HG02840 (cell line): ENCODE results near the gene LCN9.
"Not testable (repeated sequence)": the region's sequence is repeated elsewhere in the genome, so short reads cannot be mapped to it uniquely, and the experiment has no call there.

Experiments
- ATAC-seq: cut with Tn5 transposase; IDR thresholded peaks from one replicate; pipeline ENCODE4 v1.9.1; 2021; ENCODE audit warnings: mild to moderate bottlenecking, moderate library complexity, moderate number of reproducible peaks; ENCODE audit not compliant: unreplicated experiment, low FRiP score

The LCN9 gene

DNA sequence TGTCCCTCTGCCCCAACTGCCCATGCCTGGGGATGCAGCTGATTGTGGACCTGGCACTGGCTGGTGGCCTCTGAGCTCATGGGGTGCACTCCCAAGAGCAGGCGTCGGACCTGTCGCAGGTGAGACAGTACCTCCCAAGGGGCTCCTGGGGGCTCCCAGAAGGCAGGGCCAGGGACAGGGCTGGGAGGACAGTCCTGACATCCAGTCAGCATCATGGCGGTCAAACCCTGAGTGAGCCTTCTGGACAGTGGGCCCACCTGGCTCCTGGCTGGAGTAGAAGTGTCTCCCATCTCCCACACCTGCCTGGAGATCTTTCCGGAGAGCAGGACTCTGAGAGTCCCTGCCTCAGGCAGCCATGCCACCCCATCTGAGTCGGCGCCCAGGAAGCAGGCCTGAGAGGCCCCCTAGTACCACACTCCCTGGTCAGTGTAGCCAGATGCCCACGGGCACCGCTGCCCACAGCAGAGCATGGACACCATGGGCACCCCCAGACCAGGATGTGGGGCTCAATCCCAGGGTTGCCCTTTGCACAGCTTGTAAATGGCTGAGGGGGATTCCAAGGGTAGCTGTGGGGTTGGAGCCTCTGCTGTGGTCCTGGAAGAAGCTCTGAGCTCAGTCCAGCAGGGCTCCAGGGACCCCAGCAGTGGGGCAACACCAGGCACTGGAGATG, 6.6 kb downstream of the LCN9 start:
- no peak for ATAC-seq

DNA sequence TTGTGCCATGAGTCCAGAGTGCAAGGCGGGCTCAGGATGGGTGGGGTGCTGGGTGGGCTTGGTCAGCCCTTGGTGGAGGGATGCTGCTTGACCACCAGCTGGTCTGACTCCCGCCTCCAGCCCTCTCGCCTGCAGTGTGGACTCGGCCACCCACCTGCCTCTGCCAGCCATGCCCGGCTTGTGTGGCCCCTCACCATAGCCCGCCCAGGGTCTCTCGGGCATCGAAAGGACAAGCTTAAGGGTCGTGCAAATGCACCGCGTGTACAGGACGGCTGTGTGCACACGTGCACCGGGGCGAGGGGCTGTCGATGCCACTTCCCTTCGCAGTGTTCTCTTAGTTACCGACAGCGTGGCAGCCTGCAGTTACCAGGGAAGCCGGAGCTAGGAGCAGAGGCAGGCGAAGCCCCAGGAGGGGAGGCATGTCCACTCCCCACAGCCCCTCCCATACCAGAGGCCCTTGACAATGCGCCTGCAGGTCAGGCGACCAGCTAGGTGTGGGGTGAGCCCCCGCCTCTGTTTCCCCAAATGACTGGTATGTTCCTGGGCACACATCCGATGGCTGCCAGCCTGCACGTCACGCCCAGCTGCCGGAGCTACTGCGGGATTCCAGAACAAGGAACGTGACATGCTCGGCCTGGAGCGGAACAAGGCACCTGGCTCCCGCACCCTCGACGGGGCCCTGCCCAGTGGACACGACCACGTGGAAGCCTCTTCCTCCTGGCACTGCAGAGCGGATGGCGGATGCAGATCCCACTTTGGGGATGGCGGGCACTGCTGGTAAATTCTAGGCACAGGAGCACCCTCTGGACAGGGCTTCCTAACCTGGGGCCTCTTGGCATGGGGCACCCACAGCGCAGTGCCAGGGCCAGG, 7.8 kb downstream of the LCN9 start:
- ATAC-seq, result no peak

DNA sequence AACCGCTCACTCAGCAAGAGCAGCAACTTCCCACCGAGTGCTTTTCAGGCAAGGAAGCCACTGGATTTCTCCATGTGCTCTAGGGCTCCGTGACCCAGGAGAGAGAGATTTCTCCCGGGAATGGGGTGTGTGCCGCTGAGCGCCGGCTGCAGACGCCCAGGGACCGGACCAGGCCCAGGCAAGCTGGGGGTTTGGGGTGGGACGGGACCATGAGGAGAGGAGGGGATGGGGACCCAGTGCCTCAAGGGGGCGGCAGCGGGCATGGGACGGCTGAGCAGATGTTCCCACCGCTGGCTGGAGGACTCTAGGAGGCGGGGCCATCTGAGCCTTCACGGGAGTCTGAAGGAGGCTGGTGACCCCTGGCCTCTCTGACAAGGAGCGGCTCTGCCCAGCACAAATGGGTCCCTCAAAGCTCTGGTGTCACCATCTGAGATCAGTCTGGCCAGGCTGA, 8.5 kb downstream of the LCN9 start:
- ATAC-seq, result no peak

DNA sequence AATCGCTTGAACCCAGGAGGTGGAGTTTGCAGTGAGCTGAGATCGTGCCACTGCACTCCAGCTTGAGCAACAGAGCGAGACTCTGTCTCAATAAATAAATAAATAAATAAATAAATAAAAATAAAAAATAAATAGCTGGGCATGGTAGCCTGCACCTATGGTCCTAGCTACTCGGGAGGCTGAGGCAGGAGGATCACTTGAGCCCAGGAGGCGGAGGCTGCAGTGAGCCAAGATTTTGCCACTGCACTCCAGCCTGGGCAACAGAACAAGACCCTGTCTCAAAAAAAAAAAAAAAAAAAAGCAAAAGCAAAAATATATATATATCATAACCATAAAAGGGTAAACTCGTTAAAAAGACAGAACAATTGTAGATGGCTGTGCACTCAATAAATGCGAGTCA, 9.7 kb downstream of the LCN9 start:
- ATAC-seq, result not testable (repeated sequence)

DNA sequence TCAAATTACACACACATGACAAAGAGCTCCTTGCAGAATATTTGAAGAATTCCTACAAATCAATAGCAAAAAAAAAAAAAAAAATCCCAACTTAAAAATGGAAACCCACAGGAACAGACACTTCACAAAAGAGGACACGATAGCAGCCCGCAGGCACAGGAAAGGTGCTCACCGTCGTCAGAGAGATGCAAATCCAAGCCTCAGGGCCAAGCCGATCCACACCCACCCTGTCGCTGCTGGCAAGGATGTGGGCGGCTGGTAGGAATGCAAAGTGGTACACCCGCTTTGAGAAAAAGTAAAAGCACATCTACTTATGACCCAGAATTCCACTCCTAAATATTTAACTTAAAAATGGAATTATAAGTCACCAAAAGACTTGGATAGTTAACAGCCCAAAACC, 10.8 kb downstream of the LCN9 start:
- no peak for ATAC-seq

DNA sequence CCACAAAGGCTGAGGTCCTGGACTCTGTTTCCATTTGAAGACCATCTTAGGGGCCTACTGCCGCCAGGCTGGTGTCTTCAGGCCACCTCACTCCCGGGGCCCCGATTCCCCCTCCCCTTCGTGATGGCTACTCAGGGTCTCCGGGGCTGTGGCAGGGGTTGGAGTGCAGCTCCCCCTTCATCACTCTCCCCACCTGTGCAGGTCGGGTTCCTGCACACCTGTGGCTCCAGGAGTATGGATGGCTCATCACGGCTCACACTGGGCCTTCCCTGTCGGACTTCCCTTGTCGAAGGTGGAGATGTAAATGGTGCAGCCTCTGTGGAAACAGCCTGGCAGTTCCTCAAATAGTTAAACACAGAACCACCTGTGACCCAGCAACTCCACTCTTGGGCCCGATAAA, 11.9 kb downstream of the LCN9 start:
- no peak for ATAC-seq

DNA sequence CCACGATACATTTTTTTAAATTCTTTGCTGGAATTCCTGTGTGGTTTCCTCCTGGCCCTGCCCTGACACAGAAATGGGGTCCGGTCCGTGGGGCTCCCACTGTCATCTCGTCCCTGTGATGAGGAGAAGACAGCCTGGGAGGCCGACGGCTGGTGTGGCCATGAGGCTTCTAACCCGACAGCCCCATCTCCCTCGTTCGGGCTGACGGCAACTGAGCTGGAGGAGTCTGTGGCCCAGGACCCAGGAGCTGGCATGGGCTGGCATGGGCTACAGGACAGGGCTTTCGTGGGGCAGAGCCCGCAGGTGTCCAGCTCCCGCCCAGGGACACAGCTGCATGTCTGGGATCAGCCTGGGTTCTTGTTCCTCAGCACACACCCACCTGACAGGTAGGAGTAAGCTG, 13.8 kb downstream of the LCN9 start:
- ATAC-seq, result no peak

DNA sequence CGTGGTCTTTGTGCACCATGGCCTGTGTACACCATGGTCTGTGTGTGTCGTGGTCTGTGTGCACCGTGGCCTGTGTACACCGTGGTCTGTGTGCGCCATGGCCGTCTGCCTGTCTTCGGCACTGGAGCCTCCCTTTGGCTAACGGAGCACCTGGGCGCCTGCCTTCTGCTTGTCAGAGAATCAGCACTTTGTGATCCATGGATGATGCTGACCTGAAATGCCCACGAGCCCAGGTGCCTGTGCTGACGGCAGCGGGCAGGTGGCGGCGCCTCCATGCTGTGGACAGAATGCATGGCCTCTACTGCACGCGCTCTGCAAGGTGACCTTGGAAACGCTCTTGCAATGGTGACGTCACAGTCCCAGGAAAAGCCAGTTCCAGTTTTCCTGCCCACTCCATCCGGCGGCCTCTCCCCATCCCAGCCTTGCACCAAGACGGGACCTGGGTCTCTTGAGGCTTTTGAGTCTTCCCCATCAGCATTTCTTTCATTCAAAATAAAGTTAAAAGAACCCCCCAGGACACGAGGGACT, 14.6 kb downstream of the LCN9 start:
- ATAC-seq, result no peak

DNA sequence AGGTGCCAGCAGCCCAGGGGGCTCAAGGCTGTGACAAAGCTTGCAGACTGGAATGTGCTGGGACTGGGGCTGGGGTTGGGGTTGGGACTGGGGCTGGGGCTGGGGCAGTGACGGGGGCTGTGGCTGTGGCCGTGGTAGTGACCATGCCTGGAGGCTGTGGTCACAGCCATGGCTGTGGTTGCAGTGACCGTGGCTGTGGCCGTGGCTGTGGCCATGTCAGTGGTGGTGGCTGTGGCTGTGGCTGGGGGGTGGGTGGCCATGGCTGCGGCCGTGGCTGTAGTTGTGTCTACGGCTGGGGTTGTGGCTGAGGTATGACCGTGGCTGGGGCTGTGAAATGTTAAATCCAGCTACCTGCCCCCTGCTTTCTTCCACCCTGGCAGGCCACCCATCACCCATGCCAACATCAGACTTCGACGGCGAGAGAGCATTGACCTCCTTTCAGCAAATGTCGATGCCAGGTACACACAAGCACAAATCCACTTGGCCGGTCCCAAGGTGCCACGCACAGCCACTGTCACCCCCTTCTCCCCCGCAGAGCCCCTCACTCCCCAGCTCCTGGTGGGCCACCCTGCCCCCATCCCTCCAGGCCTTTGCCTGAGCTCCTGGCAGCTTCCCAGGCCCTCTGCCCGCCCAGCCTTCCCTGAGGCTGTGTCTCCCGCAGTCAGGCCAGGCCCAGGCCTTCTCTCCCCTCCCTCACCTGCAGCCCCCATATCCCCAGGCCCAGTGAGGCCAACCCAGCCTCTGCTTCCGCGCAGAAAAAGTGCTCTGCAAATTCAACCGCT, 15.3 kb downstream of the LCN9 start:
- ATAC-seq, result no peak

DNA sequence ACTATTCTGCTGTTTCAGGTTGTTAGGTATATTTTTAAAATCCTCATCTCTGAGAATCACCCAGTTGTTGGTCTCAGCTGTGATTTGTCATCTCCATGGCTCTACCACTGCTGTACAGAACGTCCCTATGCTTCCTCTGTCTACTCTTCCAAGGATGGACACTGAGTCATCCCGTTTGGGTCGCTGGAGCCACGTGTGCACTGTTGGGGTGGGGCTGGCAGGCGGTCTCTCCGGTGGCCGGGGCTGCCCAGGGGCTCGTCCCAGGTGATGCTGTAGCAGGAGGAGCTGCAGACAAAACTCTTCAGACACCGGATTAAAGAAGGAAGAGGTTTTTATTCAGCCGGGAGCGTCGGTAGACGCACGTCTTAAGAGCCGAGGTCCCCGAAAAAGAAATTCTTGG, 16.9 kb downstream of the LCN9 start:
- no peak for ATAC-seq

DNA sequence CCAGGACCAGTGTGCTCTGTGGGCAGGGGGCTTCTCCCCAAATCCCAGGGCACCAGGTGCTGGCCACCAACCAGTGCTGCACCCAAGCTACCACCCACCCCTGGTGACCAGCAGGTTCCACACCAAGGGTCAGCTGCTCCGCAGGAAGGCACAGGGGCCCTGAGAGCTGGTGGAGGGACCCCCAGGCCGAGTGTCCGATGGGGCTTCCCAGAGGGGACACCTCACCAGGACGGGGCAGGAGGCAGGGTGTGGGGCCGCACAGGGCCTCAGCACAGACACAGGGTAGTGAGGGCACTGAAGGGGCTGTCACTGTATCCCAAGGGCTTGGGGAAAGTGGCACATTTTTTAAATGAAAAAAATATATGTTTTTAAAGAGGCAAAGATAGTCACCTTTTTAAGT, 18.1 kb downstream of the LCN9 start:
- ATAC-seq, result no peak

DNA sequence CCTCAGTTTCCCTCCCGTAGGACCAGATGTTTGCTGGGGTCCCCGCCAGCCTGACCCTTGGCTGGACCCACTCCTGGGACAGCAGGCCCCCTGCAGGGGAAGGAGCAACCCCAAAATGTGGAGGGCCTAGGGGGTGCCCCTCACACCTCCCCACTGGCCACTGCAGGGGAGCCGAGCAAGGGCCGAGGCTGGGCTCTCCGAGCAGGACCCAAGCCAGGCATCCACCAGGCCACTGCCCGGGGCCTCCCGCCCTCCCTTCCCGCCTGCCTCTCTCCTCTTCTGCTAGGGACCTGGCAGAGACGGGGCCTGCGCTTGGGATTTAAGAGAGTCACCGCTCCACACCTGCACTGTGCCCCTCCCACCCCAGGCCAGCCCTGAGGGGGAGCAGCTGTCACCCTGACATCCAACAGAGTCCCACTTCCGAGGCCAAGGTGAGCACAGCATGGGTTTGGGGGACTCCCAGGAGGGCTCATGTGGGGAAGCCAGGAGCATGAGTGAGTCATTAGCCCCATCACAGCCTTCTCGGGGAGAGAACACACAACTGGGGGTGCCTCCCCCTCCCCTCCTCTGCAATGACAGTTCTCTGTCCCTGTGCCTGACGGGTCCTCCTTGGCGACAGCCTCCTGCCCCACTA, 20.4 kb downstream of the LCN9 start:
- no peak for ATAC-seq

DNA sequence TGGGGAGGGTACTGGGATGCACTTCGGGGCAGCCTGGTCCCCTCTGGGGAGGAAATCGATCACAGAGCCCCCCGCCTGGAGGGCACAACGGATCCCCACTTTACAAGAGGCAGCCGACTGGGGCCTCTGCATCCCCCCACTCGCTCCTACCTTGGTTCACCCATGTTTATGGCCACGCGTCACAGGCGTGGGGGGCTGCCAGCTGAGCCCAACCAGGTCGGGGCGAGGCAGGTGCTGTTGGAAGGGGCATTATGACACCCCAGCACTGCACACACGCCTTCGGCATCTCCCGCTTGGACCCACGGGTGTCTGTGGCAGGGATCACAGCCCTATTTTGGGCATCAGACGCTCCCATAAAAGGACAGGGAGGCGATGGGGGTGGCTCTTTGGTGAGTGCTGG, 21.6 kb downstream of the LCN9 start:
- no peak for ATAC-seq

DNA sequence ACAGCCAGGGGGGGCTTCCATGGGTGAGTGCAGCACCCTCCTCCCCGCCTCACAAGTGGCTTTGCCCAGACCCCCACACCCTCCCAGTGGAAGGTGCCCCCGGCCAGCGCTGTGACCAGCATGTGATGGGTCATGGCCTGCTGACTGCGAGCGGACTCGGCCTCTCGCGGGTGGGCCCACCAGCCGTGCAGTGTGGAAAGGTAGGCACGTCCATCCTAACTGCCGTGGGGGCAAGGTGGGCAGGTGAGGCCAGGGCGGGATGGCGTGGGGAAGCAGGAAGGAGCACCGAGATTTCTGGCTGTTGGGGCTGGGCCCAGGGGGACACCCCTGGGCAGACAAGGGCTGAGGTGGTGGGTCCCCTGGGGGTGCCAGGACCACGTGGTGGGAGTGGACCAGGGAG, 24.1 kb downstream of the LCN9 start:
- no peak for ATAC-seq

DNA sequence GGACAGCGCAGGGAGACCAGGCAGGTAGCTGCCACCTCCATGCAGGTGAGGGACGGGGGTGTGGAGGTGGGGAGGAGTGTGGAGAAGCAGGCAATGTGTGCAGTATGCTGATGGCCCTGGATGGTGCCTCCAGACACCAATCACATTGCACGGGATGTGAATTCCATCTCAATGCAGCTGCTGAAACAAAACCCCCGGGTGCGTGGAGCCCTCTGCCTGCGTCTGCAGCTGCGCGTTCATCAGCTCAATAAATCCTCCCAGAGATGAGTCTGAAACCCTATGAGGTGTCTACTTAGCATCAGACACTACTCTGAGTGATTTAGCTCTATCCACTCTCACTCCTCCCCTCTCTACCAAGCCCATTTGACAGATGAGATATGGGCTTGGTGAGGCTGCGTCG, 25.9 kb downstream of the LCN9 start:
- no peak for ATAC-seq

DNA sequence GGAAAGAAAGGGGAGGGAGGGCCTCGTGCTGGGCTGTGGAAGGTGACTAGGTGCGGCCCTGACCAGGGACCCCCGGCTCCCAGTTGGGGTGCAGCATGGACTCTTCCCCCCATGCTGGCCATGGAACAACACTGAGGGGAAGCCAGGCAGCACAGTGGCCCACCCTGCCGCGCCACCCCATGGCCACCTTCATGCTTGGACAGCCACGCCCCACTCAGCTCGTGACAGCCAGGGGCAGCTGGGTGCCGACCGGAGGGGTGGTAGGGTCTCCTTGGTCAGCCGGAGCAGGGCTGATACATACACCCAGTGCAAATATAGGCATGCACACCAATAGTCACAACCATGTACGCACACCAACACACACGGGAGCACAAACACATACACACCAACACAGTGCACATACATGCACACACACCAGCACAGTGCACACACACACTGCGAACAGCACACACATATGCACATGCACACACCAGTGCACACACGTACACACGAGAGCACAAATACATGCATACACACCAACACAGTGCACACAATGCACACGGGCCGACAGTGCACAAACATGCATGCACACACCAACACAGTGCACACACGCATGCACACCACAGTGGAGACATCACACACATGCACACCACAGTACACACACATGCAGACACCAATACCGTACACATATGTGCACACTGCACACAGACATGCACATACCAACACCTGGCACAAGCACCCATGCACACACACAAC, 27.9 kb downstream of the LCN9 start:
- ATAC-seq, result no peak

DNA sequence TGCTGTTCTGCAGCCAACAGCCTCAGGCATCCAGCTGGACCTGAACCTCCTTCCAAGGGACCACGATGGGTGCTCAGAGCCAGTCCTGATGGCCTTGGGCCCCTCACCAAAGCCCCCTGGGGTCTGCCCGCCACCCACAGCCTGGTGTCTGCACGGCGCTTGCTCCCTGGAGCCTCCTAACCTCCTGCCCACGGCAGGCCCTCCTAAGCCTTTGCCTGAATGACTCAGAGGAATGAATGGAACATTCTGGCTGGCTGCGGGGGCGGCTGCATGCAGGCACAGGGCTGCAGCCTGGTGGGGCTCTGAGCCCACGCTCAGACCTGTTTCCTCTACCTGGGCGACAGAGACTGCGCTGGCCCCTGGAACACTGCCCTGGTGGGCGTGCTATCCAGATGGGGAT, 29.3 kb downstream of the LCN9 start:
- no peak for ATAC-seq

DNA sequence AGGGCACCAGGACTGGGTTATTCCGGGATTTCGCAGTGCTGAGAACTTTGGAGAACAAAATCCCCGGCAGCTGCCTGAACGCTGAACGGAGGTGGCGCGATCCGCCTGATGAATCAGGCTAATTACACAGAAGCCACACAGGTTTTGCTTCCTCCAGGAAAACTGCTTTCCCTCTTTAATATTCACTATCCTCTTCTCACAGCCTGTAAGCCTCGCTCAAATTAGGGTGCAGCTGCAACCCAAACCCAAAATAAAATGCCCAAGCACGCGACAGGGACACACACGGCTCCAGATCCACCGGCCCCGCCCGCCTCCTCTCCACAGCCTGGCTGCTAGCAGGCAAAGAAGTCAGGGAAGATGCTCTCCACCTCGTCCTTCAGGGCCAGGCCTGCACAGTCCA, 30.2 kb downstream of the LCN9 start:
- no peak for ATAC-seq

DNA sequence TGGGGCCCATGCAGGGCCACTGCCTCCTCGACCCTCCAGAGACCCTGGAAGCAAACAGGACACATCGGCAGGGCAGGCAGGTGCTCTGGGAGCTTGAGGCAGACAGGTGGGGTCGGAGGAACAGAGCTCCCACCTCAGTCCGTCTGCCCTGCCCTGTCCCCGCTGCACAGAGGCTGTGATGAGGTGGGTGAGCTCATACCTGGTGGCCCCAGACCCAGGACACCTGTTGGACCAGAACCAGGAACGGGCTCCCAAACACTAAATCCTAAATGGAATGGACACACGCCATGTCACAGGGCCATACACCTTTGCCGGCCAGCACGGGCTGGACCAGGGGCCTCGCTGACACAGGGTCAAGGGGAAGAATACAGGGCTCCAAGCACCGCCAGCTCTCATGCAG, 30.7 kb downstream of the LCN9 start:
- ATAC-seq, result no peak

DNA sequence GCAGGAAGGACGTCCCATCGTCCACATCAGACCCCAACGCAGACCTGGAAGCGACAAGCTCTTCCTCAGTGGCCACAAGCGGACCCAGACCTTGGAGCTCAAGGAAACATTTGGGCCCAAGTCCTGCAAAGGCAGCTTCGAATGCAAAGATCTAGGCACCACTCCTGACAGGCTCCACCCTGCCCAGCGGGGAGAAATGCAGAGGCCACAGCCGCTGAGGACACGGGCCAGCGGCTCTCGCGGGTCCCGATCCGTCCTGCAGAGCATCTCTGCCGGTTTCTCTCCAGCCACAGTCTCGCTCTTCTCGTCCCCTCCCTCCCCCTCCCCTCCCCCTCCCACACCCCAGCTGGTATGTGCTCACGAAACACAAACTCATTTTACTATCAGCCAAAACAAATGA, 31.3 kb downstream of the LCN9 start:
- ATAC-seq, result no peak
